Chondrocyte (in vitro differentiated cells): ENCODE results near the gene EPN1. TPM values are rescaled to one million over a fixed set of nuclear protein-coding genes. Genes with fewer than 3 reads are reported as not detected.

Experiments
- DNase-seq: peaks from one replicate; pipeline ENCODE4 v3.0.0; 2021; ENCODE audit warnings: mixed read lengths, low spot score
- H3K27ac Mint-ChIP-seq: one replicate; pipeline ENCODE4 v1.8.0; 2021; ENCODE audit warnings: mild to moderate bottlenecking, moderate library complexity, mixed read lengths; ENCODE audit not compliant: unreplicated experiment
- H3K27me3 Mint-ChIP-seq: 2 replicates; pipeline ENCODE4 v1.8.0; 2021; ENCODE audit warnings: low read depth, mixed read lengths
- H3K36me3 Mint-ChIP-seq: 2 replicates; pipeline ENCODE4 v1.8.0; 2021; ENCODE audit warnings: low read depth, mixed read lengths
- H3K4me1 Mint-ChIP-seq: 2 replicates; pipeline ENCODE4 v1.8.0; 2021; ENCODE audit warnings: low read depth, mild to moderate bottlenecking, mixed read lengths
- H3K4me3 Mint-ChIP-seq: one replicate; pipeline ENCODE4 v1.8.0; 2021; ENCODE audit warnings: mild to moderate bottlenecking, moderate library complexity, mixed read lengths; ENCODE audit not compliant: unreplicated experiment
- H3K9me3 Mint-ChIP-seq: 2 replicates; pipeline ENCODE4 v1.8.0; 2021; ENCODE audit warnings: low read depth, mixed read lengths
- CTCF ChIP-seq: fragments of 200-600 bp; sonication (generic); IDR thresholded peaks from 2 replicates; pipeline ENCODE4 v1.5.0; 2021; ENCODE audit warnings: antibody characterized with exemption, mild to moderate bottlenecking, moderate library complexity
- long read RNA-seq: library from polyadenylated mRNA; stranded (forward); transcript quantifications from one replicate; pipeline ENCODE4 v2.0.0, GENCODE V29; 2021
- total RNA-seq: library from RNA; stranded (reverse); gene quantifications from 3 replicates; pipeline ENCODE4 v1.2.1, GENCODE V29; 2021

Gene EPN1
- total RNA-seq: 105 to 127 TPM (median 124 TPM) in 3 replicates
- long read RNA-seq, full-length matches to known transcripts: 53 of 109 reads
- long read RNA-seq, partial matches to known transcripts: 16 of 109 reads
- long read RNA-seq, other reads (novel, unspliced or antisense): 40 of 109 reads

GRCh38 chr19:55674841-55675660 is at the start of gene EPN1:
TSS of gene EPN1 (plus strand) at chr19:55675226. CDS start at chr19:55678628, 3,402 bp downstream.
- Mint-ChIP-seq H3K4me3 (peak within 1 kb of the TSS; percentile 98), H3K4me1 (peaks cover 45% of the 10 kb centered on the region), H3K9me3 (no peaks in the 10 kb centered on the region), H3K27me3 (no peaks in the 10 kb centered on the region), H3K36me3 (peaks cover 16% of the 10 kb centered on the region), H3K27ac (peak within 1 kb of the TSS; percentile 98)
- no peak for TF ChIP-seq CTCF
- peak; percentile 98 for DNase-seq

GRCh38 chr19:55626350-55626749 is 48.7 kb upstream of the EPN1 start:
- no peak for TF ChIP-seq CTCF
- Mint-ChIP-seq H3K4me1 (peaks cover 18% of the 10 kb centered on the region), H3K36me3 (no peaks in the 10 kb centered on the region), H3K27me3 (no peaks in the 10 kb centered on the region), H3K9me3 (no peaks in the 10 kb centered on the region), H3K4me3 (no peak overlapping the region), H3K27ac (no peak overlapping the region)
- no peak for DNase-seq

- H3K36me3 Mint-ChIP-seq: peaks cover 3% of the 10 kb centered on the region
- DNase-seq: no peak
- H3K4me3 Mint-ChIP-seq: no peak overlapping the region
- H3K27ac Mint-ChIP-seq: no peak overlapping the region
- peaks cover 36% of the 10 kb centered on the region for H3K4me1 Mint-ChIP-seq
- no peaks in the 10 kb centered on the region for H3K27me3 Mint-ChIP-seq
- peak; percentile 83 for TF ChIP-seq CTCF
- no peaks in the 10 kb centered on the region for H3K9me3 Mint-ChIP-seq
These were observed 42.6 kb upstream of the EPN1 start for GRCh38 chr19:55632463-55632834.

GRCh38 chr19:55633861-55634260 is 41.2 kb upstream of the EPN1 start:
- H3K9me3 Mint-ChIP-seq: no peaks in the 10 kb centered on the region
- DNase-seq: no peak
- H3K4me3 Mint-ChIP-seq: peak overlapping the region; percentile 95
- peaks cover 6% of the 10 kb centered on the region for H3K36me3 Mint-ChIP-seq
- TF ChIP-seq CTCF: no peak
- H3K27ac Mint-ChIP-seq: peak overlapping the region; percentile 100
- H3K4me1 Mint-ChIP-seq: peaks cover 43% of the 10 kb centered on the region
- no peaks in the 10 kb centered on the region for H3K27me3 Mint-ChIP-seq

- DNase-seq: no peak
- Mint-ChIP-seq H3K4me3 (peak overlapping the region; percentile 95), H3K27me3 (no peaks in the 10 kb centered on the region), H3K27ac (peak overlapping the region; percentile 100), H3K9me3 (no peaks in the 10 kb centered on the region), H3K36me3 (peaks cover 8% of the 10 kb centered on the region), H3K4me1 (peaks cover 57% of the 10 kb centered on the region)
- no peak for TF ChIP-seq CTCF
These were observed 39.7 kb upstream of the EPN1 start for GRCh38 chr19:55635334-55635717.
